MM.1S (cell line): ENCODE data around the gene CHID1.

Source experiments
- DNase-seq: peaks from one replicate; pipeline ENCODE4 v3.0.0-alpha.2; 2015
- H2AFZ ChIP-seq: fragments of 300-600 bp; sonication (generic); 2 replicates; pipeline ENCODE4 v1.6.0; 2016; ENCODE audit warnings: antibody characterized with exemption, low read length
- H3F3A ChIP-seq: fragments of 300-600 bp; sonication (generic); 2 replicates; pipeline ENCODE4 v1.6.1; 2016; ENCODE audit warnings: mild to moderate bottlenecking, antibody characterized with exemption, low read length, moderate library complexity, mixed read lengths; ENCODE audit not compliant: insufficient read depth
- H3K27ac ChIP-seq: fragments of 300-600 bp; sonication (generic); 2 replicates; pipeline ENCODE4 v1.5.1; 2016; ENCODE audit warnings: mild to moderate bottlenecking, low read length
- H3K27me3 ChIP-seq: fragments of 300-600 bp; sonication (generic); replicated peaks from 2 replicates; pipeline ENCODE4 v1.6.0; 2016; ENCODE audit warnings: low read length; ENCODE audit not compliant: insufficient read depth
- H3K36me3 ChIP-seq: fragments of 300-600 bp; sonication (generic); replicated peaks from 2 replicates; pipeline ENCODE4 v1.6.1; 2016; ENCODE audit warnings: mild to moderate bottlenecking, low read length, mixed read lengths; ENCODE audit not compliant: insufficient read depth
- H3K4me1 ChIP-seq: fragments of 300-600 bp; sonication (generic); 2 replicates; pipeline ENCODE4 v1.6.1; 2016; ENCODE audit warnings: low read length, mixed read lengths
- H3K4me2 ChIP-seq: fragments of 300-600 bp; sonication (generic); 2 replicates; pipeline ENCODE4 v1.6.0; 2016; ENCODE audit warnings: low read depth, low read length
- H3K4me3 ChIP-seq: fragments of 300-600 bp; sonication (generic); 2 replicates; pipeline ENCODE4 v1.5.1; 2016; ENCODE audit warnings: low read length, mixed read lengths
- H3K79me2 ChIP-seq: fragments of 300-600 bp; sonication (generic); 2 replicates; pipeline ENCODE4 v1.6.1; 2016; ENCODE audit warnings: mixed run types, low read length, mixed read lengths
- H3K9ac ChIP-seq: fragments of 300-600 bp; sonication (generic); 2 replicates; pipeline ENCODE4 v1.6.1; 2016; ENCODE audit warnings: low read length, mixed read lengths
- H3K9me2 ChIP-seq: fragments of 300-600 bp; sonication (generic); replicated peaks from 2 replicates; pipeline ENCODE4 v1.6.1; 2016; ENCODE audit warnings: mild to moderate bottlenecking, low read length, mixed read lengths; ENCODE audit not compliant: insufficient read depth
- H3K9me3 ChIP-seq: fragments of 300-600 bp; sonication (generic); replicated peaks from 2 replicates; pipeline ENCODE4 v1.6.1; 2016; ENCODE audit warnings: mild to moderate bottlenecking, low read length, mixed read lengths; ENCODE audit not compliant: insufficient read depth
- H4K20me1 ChIP-seq: fragments of 300-600 bp; sonication (generic); 2 replicates; pipeline ENCODE4 v1.6.1; 2016; ENCODE audit warnings: mild to moderate bottlenecking, low read length, moderate library complexity, mixed read lengths; ENCODE audit not compliant: insufficient read depth
- CTCF ChIP-seq: fragments of 300-600 bp; sonication (generic); IDR thresholded peaks from 2 replicates; pipeline ENCODE4 v1.5.1; 2016; ENCODE audit warnings: antibody characterized with exemption, low read length, mixed read lengths
- EZH2 ChIP-seq: fragments of 300-600 bp; sonication (generic); optimal IDR thresholded peaks from 2 replicates; pipeline ENCODE3; 2017; ENCODE audit warnings: low read depth, mild to moderate bottlenecking, antibody characterized with exemption, low read length, mixed read lengths
- EZH2phosphoT487 ChIP-seq: fragments of 300-600 bp; sonication (generic); IDR thresholded peaks from 2 replicates; pipeline ENCODE4 v1.6.1; 2018; ENCODE audit warnings: antibody characterized with exemption, low read length

Gene CHID1

DNA sequence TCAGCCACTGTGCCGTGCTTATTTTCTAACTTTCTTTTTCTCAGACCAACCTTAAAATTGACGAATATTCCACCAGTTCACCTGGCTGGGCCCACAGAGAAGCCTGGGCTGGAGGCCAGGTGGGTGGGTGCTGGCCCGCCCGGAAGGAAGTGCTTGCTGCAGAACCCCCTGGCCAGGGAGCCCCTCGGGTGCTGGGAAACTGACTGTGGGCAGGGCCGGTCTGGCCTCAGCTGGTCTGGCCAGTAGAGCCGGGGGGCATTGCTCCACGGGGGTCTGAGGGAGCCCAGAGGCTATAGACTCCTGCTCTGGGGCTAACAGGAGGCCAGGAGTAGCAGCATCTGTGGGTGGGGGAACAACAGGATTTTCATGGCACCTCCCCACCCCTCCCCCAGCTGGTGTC, 6.8 kb upstream of the CHID1 start:
- H3K9me3 ChIP-seq, result no peaks in the 10 kb centered on the region
- H3K9me2 ChIP-seq, result no peaks in the 10 kb centered on the region
- H3K27me3 ChIP-seq, result no peaks in the 10 kb centered on the region; the same call in 1 of the 2 replicates
- H3K9ac ChIP-seq, result no peak overlapping the region
- DNase-seq, result no peak
- H4K20me1 ChIP-seq, result no peaks in the 10 kb centered on the region
- 0 out of 2 replicates have a peak, but pooled peaks cover 4% of the 10 kb centered on the region for H3K4me1 ChIP-seq
- TF ChIP-seq CTCF (no peak), EZH2phosphoT487 (no peak), EZH2 (no peak)
- H3K79me2 ChIP-seq, result no peaks in the 10 kb centered on the region
- no peak overlapping the region for H3K4me2 ChIP-seq
- no peaks in the 10 kb centered on the region for H3K36me3 ChIP-seq
- H3F3A ChIP-seq, result no peaks in the 10 kb centered on the region
- H3K4me3 ChIP-seq, result no peak overlapping the region
- no peak overlapping the region for H3K27ac ChIP-seq
- H2AFZ ChIP-seq, result no peak overlapping the region

DNA sequence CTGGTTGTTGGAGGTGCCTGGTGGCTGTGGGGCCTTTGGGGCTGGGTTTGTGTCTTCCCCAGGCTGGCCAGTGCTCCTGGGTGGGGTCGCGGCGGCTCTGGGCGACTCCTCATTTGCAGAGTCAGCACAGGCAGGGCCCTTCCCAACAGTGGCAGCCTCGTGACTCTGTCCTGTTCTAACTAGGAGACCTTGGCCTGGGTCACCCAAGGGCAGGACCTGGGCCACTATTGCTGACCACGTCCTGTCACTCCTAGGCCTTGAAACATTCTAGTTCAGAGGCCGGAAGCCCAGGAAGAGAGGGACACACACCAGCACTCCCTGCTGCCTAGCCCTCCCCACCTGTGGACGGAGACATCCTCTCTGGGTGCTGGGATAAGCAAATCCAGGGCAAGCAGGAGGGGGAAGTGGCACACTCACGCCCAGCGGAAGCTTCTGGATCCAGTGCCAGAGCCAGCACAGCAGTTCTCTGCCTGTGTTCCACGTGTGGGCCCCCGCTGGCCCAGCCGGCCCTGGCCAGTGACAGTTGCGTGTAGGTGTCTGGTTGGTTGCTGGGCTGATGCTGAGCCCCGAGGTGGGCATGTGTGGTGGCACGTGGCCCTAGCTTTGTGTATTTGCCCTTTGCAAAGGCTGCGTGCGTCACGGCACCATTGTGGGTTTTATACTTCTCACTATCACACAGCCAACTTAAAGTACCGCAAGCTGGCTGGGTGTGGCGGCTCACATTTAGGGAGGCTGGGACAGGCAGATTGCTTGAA, 4.3 kb upstream of the CHID1 start:
- Histone ChIP-seq H2AFZ (no peak overlapping the region), H3K9me3 (no peaks in the 10 kb centered on the region), H3K27me3 (no peaks in the 10 kb centered on the region; the same call in 1 of the 2 replicates), H3F3A (no peaks in the 10 kb centered on the region), H3K9me2 (no peaks in the 10 kb centered on the region), H3K79me2 (peaks cover 7% of the 10 kb centered on the region), H3K4me1 (peaks cover 8% of the 10 kb centered on the region; the same call in 1 of the 2 replicates), H3K27ac (no peak overlapping the region), H4K20me1 (no peaks in the 10 kb centered on the region), H3K4me3 (no peak overlapping the region), H3K4me2 (no peak overlapping the region), H3K9ac (no peak overlapping the region), H3K36me3 (no peaks in the 10 kb centered on the region)
- DNase-seq, result no peak
- TF ChIP-seq EZH2phosphoT487, result no peak
- no peak for TF ChIP-seq EZH2
- no peak for TF ChIP-seq CTCF

- Histone ChIP-seq H3K36me3 (no peaks in the 10 kb centered on the region), H3K9me2 (no peaks in the 10 kb centered on the region), H3K9ac (no peak overlapping the region), H4K20me1 (no peaks in the 10 kb centered on the region), H3F3A (peaks cover 6% of the 10 kb centered on the region), H3K4me2 (no peak overlapping the region), H3K27ac (no peak overlapping the region), H3K27me3 (no peaks in the 10 kb centered on the region; the same call in 1 of the 2 replicates), H3K4me3 (no peak overlapping the region), H3K9me3 (no peaks in the 10 kb centered on the region), H3K4me1 (peaks cover 11% of the 10 kb centered on the region), H3K79me2 (peaks cover 14% of the 10 kb centered on the region), H2AFZ (no peak overlapping the region)
- no peak for TF ChIP-seq CTCF
- no peak for TF ChIP-seq EZH2phosphoT487
- no peak for TF ChIP-seq EZH2
- no peak for DNase-seq
Observed at GRCh38 chr11:914204-914603, 3.6 kb upstream of the CHID1 start.
